Astrocyte (in vitro differentiated cells and primary cell): ENCODE results near the gene CACNA1A. TPM values are rescaled to one million over a fixed set of nuclear protein-coding genes. Genes with fewer than 3 reads are reported as not detected.

Experiments used
- DNase-seq: peaks from one replicate; pipeline ENCODE4 v3.0.0-alpha.2; 2010; ENCODE audit warnings: low read depth
- FAIRE-seq: peaks from 2 replicates; lab custom pipeline; 2011; peaks lifted over from hg19 to GRCh38; lab: Jason Lieb, UNC
- H2AFZ ChIP-seq: 2 replicates; pipeline ENCODE4 v1.6.0; 2012; ENCODE audit warnings: low read depth, low read length, inconsistent platforms
- H3K27ac ChIP-seq: 2 replicates; pipeline ENCODE4 v1.5.1; 2011; ENCODE audit warnings: low read depth, low read length, inconsistent platforms
- H3K27me3 ChIP-seq: 2 replicates; pipeline ENCODE4 v1.6.0; 2011; ENCODE audit warnings: low read length, inconsistent platforms; ENCODE audit not compliant: insufficient read depth
- H3K36me3 ChIP-seq: 2 replicates; pipeline ENCODE4 v1.5.1; 2011; ENCODE audit warnings: low read length, inconsistent platforms; ENCODE audit not compliant: insufficient read depth
- H3K4me1 ChIP-seq: 2 replicates; pipeline ENCODE4 v1.5.1; 2011; ENCODE audit warnings: low read length, inconsistent platforms; ENCODE audit not compliant: insufficient read depth
- H3K4me2 ChIP-seq: 2 replicates; pipeline ENCODE4 v1.6.0; 2012; ENCODE audit warnings: low read length, inconsistent platforms
- H3K4me3 ChIP-seq: 2 replicates; pipeline ENCODE4 v1.5.1; 2011; ENCODE audit warnings: low read depth, mild to moderate bottlenecking, low read length, inconsistent platforms; ENCODE audit not compliant: insufficient read depth
- H3K79me2 ChIP-seq: 2 replicates; pipeline ENCODE4 v1.6.0; 2012; ENCODE audit warnings: mild to moderate bottlenecking, low read length, inconsistent platforms; ENCODE audit not compliant: insufficient read depth
- H3K9ac ChIP-seq: 2 replicates; pipeline ENCODE4 v1.6.0; 2012; ENCODE audit warnings: mild to moderate bottlenecking, low read length, inconsistent platforms
- H3K9me3 ChIP-seq: 2 replicates; pipeline ENCODE4 v1.5.1; 2012; ENCODE audit warnings: low read depth, mild to moderate bottlenecking, low read length, inconsistent platforms; ENCODE audit not compliant: insufficient read depth
- H4K20me1 ChIP-seq: 2 replicates; pipeline ENCODE4 v1.6.0; 2012; ENCODE audit warnings: low read length, inconsistent platforms; ENCODE audit not compliant: insufficient read depth
- H3K27ac Mint-ChIP-seq: one replicate; pipeline ENCODE4 v1.8.0; 2021; ENCODE audit warnings: mild to moderate bottlenecking, mixed read lengths; ENCODE audit not compliant: unreplicated experiment
- H3K27me3 Mint-ChIP-seq: one replicate; pipeline ENCODE4 v1.8.0; 2021; ENCODE audit warnings: low read depth, mixed read lengths; ENCODE audit not compliant: unreplicated experiment
- H3K36me3 Mint-ChIP-seq: one replicate; pipeline ENCODE4 v1.8.0; 2021; ENCODE audit warnings: low read depth, mixed read lengths; ENCODE audit not compliant: unreplicated experiment
- H3K4me1 Mint-ChIP-seq: one replicate; pipeline ENCODE4 v1.8.0; 2021; ENCODE audit warnings: low read depth, mixed read lengths; ENCODE audit not compliant: unreplicated experiment
- H3K4me3 Mint-ChIP-seq: one replicate; pipeline ENCODE4 v1.8.0; 2021; ENCODE audit warnings: mild to moderate bottlenecking, moderate library complexity, mixed read lengths; ENCODE audit not compliant: unreplicated experiment
- H3K9me3 Mint-ChIP-seq: one replicate; pipeline ENCODE4 v1.8.0; 2021; ENCODE audit warnings: mild to moderate bottlenecking, mixed read lengths; ENCODE audit not compliant: unreplicated experiment
- EZH2 ChIP-seq: IDR thresholded peaks from 2 replicates; pipeline ENCODE4 v1.6.1; 2012; ENCODE audit warnings: mild to moderate bottlenecking, low read length, inconsistent platforms; ENCODE audit not compliant: insufficient read depth
- total RNA-seq: library from RNA; stranded (reverse); gene quantifications from 2 replicates; pipeline ENCODE4 v1.2.1, GENCODE V29; 2021
- TF ChIP-seq, protein P1 (sequence below): IDR thresholded peaks from 2 replicates; pipeline ENCODE4 v1.5.1; 2011; ENCODE audit warnings: low read depth, mild to moderate bottlenecking, inconsistent platforms, low read length, moderate library complexity; ENCODE audit not compliant: insufficient read depth

Gene CACNA1A
- total RNA-seq, 1 donor from 2014 or later = 9.4 TPM

GRCh38 chr19:13398182-13398581 lies 108.1 kb downstream of the CACNA1A start:
- Histone ChIP-seq H2AFZ (no peak overlapping the region), H3K27me3 (no peaks in the 10 kb centered on the region), H3K4me1 (peaks cover 25% of the 10 kb centered on the region), H3K9ac (peak overlapping the region; percentile 66), H3K36me3 (no peaks in the 10 kb centered on the region), H4K20me1 (no peaks in the 10 kb centered on the region), H3K4me3 (no peak overlapping the region), H3K4me2 (peak overlapping the region; percentile 77), H3K79me2 (no peaks in the 10 kb centered on the region), H3K9me3 (no peaks in the 10 kb centered on the region), H3K27ac (peak overlapping the region; percentile 92)
- DNase-seq (no peak), FAIRE-seq (no peak)
- no peak for TF ChIP-seq EZH2
- TF ChIP-seq, protein P1, sequence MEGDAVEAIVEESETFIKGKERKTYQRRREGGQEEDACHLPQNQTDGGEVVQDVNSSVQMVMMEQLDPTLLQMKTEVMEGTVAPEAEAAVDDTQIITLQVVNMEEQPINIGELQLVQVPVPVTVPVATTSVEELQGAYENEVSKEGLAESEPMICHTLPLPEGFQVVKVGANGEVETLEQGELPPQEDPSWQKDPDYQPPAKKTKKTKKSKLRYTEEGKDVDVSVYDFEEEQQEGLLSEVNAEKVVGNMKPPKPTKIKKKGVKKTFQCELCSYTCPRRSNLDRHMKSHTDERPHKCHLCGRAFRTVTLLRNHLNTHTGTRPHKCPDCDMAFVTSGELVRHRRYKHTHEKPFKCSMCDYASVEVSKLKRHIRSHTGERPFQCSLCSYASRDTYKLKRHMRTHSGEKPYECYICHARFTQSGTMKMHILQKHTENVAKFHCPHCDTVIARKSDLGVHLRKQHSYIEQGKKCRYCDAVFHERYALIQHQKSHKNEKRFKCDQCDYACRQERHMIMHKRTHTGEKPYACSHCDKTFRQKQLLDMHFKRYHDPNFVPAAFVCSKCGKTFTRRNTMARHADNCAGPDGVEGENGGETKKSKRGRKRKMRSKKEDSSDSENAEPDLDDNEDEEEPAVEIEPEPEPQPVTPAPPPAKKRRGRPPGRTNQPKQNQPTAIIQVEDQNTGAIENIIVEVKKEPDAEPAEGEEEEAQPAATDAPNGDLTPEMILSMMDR = no peak
- no peak overlapping the region for H3K4me3 Mint-ChIP-seq
- peaks cover 19% of the 10 kb centered on the region for H3K4me1 Mint-ChIP-seq
- H3K36me3 Mint-ChIP-seq = no peaks in the 10 kb centered on the region
- H3K27ac Mint-ChIP-seq = no peak overlapping the region
- H3K9me3 Mint-ChIP-seq = peaks cover 2% of the 10 kb centered on the region
- no peaks in the 10 kb centered on the region for H3K27me3 Mint-ChIP-seq

DNA sequence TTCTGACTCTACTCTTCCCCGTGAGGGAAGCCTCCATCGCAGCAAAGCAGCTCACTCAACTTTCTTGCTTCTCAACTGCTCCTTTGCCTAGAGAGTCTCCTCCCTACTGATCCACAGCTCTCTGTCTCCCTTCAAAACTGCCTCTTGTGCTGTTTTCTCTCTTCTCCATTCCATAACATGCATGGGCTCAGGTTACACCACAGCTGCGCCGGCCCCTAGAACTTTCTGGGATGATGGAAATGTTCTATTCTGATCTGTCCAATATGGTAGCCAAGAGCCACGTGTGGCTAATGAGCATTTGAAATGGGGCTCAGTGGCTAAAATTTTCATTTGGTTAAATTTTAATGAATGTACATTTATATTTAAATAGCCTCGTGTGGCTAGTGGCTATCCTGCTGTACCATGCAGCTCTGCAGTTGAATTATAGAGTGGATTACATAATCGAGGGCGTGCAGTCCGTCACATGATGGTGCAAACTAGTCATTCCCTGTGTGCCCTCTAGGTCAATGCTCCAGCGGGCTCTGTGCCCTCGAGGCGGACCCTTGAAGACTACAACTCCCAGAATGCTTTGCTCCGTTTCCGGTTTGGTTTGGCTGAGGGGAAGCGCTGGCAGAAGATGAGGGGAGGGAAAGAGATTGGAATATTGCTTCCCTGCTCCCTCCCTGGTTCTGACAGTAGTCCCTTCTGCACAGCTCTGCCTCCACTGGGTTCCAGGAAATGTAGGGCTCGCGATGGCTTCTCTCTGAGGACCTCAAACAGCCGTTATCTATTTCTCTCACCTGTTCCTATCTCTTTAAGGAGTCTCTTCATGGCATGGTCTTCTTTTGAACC lies 109.8 kb downstream of the CACNA1A start:
- no peaks in the 10 kb centered on the region for H3K9me3 ChIP-seq
- no peaks in the 10 kb centered on the region for H4K20me1 ChIP-seq
- no peak overlapping the region for H3K4me3 ChIP-seq
- Mint-ChIP-seq H3K4me3 (no peak overlapping the region), H3K27ac (no peak overlapping the region), H3K4me1 (peaks cover 19% of the 10 kb centered on the region), H3K27me3 (peaks cover 5% of the 10 kb centered on the region), H3K36me3 (no peaks in the 10 kb centered on the region), H3K9me3 (peaks cover 2% of the 10 kb centered on the region)
- peak overlapping the region; percentile 71 for H3K4me2 ChIP-seq
- TF ChIP-seq EZH2 = no peak
- TF ChIP-seq, protein P1 = no peak
- H3K79me2 ChIP-seq = no peaks in the 10 kb centered on the region
- H3K27me3 ChIP-seq = no peaks in the 10 kb centered on the region
- no peak for FAIRE-seq
- no peak overlapping the region for H3K27ac ChIP-seq
- no peak overlapping the region for H3K9ac ChIP-seq
- peak; percentile 56 for DNase-seq
- peaks cover 25% of the 10 kb centered on the region for H3K4me1 ChIP-seq
- H3K36me3 ChIP-seq = no peaks in the 10 kb centered on the region
- peak overlapping the region; percentile 71 for H2AFZ ChIP-seq

DNA sequence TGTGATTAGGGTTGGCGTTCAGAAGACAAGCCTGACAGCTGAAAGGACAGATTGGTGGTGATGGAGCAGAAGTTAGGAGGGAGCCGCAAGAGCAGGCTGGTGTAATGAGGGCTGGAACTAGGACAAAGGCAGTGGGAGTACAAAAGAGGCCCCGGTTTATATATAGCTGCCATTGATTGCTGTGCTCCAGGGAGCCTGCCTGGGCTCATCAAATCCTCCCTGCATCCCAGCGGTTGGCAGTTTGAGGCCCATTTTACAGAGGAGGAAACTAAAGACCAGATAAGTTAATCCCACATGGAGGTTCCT lies 123.7 kb downstream of the CACNA1A start:
- DNase-seq (no peak), FAIRE-seq (no peak)
- Histone ChIP-seq H3K4me3 (no peak overlapping the region), H4K20me1 (no peaks in the 10 kb centered on the region), H3K9ac (no peak overlapping the region), H3K4me2 (no peak overlapping the region), H3K27me3 (peaks cover 3% of the 10 kb centered on the region), H3K27ac (no peak overlapping the region), H3K4me1 (no peaks in the 10 kb centered on the region), H3K36me3 (no peaks in the 10 kb centered on the region), H3K9me3 (no peaks in the 10 kb centered on the region), H2AFZ (no peak overlapping the region), H3K79me2 (no peaks in the 10 kb centered on the region)
- H3K4me3 Mint-ChIP-seq = no peak overlapping the region
- no peak overlapping the region for H3K27ac Mint-ChIP-seq
- H3K4me1 Mint-ChIP-seq = no peaks in the 10 kb centered on the region
- TF ChIP-seq EZH2 = no peak
- TF ChIP-seq, protein P1 = no peak
- no peaks in the 10 kb centered on the region for H3K36me3 Mint-ChIP-seq
- H3K9me3 Mint-ChIP-seq = no peaks in the 10 kb centered on the region
- H3K27me3 Mint-ChIP-seq = peaks cover 2% of the 10 kb centered on the region
